ENCODE data around the gene CRYGS. TPM values are rescaled to one million over a fixed set of nuclear protein-coding genes. Genes with fewer than 3 reads are reported as not detected.

The CRYGS gene
- total and polyA plus RNA-seq, 9 of the 15 experiments (the other 6 are each of a cell fraction or from before 2014, with no cell fraction given) = 1.5 to 3.8 (median 2.0) TPM

DNA sequence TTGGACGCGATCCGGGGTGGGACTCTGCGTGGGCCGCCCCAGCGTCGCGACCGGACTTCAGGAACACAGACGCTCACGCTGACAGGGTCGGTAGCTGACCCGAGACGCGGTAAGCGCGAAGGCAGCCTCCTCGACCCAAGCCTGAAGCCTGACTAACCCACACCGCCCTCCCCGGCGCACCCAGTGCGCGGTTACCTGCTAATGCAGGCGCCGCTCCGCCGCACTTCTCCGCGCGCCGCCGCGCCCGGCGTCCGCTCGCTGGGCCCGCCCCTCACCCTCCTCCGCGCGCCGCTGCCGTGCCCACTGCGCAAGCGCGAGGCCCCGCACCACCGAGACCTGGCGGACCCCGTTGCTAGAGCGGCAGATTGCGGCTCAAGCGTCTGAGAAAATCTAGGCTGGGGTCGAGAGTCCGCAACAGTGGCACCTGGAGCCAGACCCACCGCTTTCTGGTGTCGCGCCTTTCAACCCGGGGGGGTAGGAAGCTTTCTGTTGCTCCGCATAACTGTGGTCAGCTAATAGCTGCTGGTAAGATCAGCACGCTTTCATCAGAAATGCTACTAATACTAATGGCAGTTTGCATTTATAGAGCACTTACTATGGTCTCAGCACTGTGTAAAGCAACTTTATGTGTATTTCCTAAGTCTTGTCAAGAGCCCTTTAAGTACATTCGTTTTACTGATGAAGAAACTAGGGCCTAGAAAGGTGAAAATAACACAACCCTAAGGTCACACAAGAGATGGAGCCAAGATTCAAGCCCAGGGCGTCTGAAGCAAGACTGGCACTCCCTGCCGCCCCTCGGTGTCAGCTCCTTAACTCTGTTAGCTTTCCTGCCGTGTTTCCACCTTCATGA, 23.1 kb upstream of the CRYGS start, which contains the start of gene TBCCD1 (continued):
- TF ChIP-seq, protein P1, sequence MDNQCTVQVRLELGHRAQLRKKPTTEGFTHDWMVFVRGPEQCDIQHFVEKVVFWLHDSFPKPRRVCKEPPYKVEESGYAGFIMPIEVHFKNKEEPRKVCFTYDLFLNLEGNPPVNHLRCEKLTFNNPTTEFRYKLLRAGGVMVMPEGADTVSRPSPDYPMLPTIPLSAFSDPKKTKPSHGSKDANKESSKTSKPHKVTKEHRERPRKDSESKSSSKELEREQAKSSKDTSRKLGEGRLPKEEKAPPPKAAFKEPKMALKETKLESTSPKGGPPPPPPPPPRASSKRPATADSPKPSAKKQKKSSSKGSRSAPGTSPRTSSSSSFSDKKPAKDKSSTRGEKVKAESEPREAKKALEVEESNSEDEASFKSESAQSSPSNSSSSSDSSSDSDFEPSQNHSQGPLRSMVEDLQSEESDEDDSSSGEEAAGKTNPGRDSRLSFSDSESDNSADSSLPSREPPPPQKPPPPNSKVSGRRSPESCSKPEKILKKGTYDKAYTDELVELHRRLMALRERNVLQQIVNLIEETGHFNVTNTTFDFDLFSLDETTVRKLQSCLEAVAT (IDR thresholded peaks at IDR 0.05) = peak in 1 of 2 experiments; percentile 23; a peak in 1 of 4 replicates
- peak; percentile 83 for TF ChIP-seq RBBP5 (IDR thresholded peaks at IDR 0.05; ENCODE audit: borderline replicate concordance, insufficient read depth, low read length, poor library complexity, severe bottlenecking)
- TF ChIP-seq JUND (IDR thresholded peaks at IDR 0.05; ENCODE audit: borderline replicate concordance, low read depth, low read length) = peak; percentile 19; the same call in 1 of the 2 replicates
- no peak; the same call in 2 of the 3 replicates for TF ChIP-seq JUND (tag; IDR thresholded peaks at IDR 0.05; ENCODE audit: borderline replicate concordance, low read depth, low read length)
- TF ChIP-seq, protein P2, sequence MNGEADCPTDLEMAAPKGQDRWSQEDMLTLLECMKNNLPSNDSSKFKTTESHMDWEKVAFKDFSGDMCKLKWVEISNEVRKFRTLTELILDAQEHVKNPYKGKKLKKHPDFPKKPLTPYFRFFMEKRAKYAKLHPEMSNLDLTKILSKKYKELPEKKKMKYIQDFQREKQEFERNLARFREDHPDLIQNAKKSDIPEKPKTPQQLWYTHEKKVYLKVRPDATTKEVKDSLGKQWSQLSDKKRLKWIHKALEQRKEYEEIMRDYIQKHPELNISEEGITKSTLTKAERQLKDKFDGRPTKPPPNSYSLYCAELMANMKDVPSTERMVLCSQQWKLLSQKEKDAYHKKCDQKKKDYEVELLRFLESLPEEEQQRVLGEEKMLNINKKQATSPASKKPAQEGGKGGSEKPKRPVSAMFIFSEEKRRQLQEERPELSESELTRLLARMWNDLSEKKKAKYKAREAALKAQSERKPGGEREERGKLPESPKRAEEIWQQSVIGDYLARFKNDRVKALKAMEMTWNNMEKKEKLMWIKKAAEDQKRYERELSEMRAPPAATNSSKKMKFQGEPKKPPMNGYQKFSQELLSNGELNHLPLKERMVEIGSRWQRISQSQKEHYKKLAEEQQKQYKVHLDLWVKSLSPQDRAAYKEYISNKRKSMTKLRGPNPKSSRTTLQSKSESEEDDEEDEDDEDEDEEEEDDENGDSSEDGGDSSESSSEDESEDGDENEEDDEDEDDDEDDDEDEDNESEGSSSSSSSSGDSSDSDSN (IDR thresholded peaks at IDR 0.05; ENCODE audit: borderline replicate concordance in 1 of 2, low read depth in 2 of 2, low read length in 2 of 2) = peak in 1 of 2 experiments; percentile 74; a peak in 2 of 4 replicates
- TF ChIP-seq, protein P3, sequence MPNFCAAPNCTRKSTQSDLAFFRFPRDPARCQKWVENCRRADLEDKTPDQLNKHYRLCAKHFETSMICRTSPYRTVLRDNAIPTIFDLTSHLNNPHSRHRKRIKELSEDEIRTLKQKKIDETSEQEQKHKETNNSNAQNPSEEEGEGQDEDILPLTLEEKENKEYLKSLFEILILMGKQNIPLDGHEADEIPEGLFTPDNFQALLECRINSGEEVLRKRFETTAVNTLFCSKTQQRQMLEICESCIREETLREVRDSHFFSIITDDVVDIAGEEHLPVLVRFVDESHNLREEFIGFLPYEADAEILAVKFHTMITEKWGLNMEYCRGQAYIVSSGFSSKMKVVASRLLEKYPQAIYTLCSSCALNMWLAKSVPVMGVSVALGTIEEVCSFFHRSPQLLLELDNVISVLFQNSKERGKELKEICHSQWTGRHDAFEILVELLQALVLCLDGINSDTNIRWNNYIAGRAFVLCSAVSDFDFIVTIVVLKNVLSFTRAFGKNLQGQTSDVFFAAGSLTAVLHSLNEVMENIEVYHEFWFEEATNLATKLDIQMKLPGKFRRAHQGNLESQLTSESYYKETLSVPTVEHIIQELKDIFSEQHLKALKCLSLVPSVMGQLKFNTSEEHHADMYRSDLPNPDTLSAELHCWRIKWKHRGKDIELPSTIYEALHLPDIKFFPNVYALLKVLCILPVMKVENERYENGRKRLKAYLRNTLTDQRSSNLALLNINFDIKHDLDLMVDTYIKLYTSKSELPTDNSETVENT (CRISPR knock-in tag; IDR thresholded peaks at IDR 0.05) = peak; percentile 100
- TF ChIP-seq ZC3H4 (CRISPR knock-in tag; IDR thresholded peaks at IDR 0.05; ENCODE audit: borderline replicate concordance) = peak; percentile 89; the same call in 1 of the 2 replicates
- TF ChIP-seq, protein P4, sequence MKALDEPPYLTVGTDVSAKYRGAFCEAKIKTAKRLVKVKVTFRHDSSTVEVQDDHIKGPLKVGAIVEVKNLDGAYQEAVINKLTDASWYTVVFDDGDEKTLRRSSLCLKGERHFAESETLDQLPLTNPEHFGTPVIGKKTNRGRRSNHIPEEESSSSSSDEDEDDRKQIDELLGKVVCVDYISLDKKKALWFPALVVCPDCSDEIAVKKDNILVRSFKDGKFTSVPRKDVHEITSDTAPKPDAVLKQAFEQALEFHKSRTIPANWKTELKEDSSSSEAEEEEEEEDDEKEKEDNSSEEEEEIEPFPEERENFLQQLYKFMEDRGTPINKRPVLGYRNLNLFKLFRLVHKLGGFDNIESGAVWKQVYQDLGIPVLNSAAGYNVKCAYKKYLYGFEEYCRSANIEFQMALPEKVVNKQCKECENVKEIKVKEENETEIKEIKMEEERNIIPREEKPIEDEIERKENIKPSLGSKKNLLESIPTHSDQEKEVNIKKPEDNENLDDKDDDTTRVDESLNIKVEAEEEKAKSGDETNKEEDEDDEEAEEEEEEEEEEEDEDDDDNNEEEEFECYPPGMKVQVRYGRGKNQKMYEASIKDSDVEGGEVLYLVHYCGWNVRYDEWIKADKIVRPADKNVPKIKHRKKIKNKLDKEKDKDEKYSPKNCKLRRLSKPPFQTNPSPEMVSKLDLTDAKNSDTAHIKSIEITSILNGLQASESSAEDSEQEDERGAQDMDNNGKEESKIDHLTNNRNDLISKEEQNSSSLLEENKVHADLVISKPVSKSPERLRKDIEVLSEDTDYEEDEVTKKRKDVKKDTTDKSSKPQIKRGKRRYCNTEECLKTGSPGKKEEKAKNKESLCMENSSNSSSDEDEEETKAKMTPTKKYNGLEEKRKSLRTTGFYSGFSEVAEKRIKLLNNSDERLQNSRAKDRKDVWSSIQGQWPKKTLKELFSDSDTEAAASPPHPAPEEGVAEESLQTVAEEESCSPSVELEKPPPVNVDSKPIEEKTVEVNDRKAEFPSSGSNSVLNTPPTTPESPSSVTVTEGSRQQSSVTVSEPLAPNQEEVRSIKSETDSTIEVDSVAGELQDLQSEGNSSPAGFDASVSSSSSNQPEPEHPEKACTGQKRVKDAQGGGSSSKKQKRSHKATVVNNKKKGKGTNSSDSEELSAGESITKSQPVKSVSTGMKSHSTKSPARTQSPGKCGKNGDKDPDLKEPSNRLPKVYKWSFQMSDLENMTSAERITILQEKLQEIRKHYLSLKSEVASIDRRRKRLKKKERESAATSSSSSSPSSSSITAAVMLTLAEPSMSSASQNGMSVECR (CRISPR knock-in tag; IDR thresholded peaks at IDR 0.05) = peak; percentile 87
- TF ChIP-seq ZNF41 (CRISPR knock-in tag; conservative IDR thresholded peaks at IDR 0.05) = no peak
- peak; percentile 64 for TF ChIP-seq HNRNPLL (IDR thresholded peaks at IDR 0.05; ENCODE audit: low read depth, low read length, poor library complexity, severe bottlenecking)
- peak; percentile 94; the same call in 1 of the 2 replicates for TF ChIP-seq KAT7 (CRISPR knock-in tag; IDR thresholded peaks at IDR 0.05; ENCODE audit: borderline replicate concordance)
- TF ChIP-seq PRMT5 (CRISPR knock-in tag; IDR thresholded peaks at IDR 0.05) = no peak
- TF ChIP-seq ATF1 (CRISPR knock-in tag; IDR thresholded peaks at IDR 0.05) = no peak
- peak; percentile 60 for TF ChIP-seq ATF1 (tag; IDR thresholded peaks at IDR 0.05)
- 0 out of 2 replicates have a peak, but pooled peaks have one; percentile 4 for TF ChIP-seq HSF4 (CRISPR knock-in tag; IDR thresholded peaks at IDR 0.05; ENCODE audit: borderline replicate concordance)
